Activated T-helper 1 cell treated with Interleukin-2 at 50 U/mL for 16 hours (primary cell): ENCODE results near the gene ATG101.
"Not testable (repeated sequence)": the region's sequence is repeated elsewhere in the genome, so short reads cannot be mapped to it uniquely, and the experiment has no call there.

Source experiments
- DNase-seq: peaks from one replicate; pipeline ENCODE4 v3.0.0-alpha.2; 2020; ENCODE audit warnings: low read depth

The ATG101 gene

DNA sequence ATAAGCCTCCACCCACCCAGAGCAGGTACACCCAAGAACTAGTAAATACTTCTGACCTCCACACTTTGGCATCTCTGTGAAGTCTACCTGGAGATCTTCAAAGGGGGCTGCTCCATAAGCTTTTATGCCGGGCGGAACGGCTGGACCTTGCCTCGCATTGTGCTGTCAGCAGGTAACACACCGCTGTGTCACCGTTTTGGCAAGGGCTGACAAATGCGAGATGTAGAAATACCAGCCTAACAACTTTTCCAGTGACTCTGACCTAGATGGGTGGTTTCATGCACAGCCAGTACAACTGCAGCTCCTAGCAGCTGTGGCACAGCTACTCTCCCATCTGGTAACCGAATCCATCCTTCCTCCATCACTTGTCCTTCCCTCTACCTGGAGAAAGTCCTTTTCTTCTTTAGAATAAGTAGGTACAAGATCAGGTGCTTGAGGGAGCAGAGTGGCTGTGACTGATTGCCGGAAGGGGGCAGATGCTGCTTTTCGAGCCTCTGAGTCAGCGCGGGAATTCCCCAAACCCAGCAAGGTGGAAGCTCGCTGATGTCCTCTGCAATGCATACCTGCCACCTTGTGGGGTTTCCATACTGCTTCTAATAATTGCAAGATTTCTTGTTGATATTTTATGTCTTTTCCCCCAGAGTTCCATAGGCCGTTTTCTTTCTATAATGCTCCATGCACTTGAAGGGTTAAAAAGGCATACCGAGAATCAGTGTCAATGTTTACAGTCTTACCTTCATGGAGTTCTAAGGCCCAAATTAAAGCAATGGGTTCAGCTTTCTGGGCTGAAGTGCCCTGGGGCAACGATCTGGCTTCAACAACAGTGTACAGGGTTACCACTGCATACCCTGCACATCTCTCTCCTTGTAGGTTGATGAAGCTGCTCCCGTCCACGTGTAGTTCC, 46.7 kb downstream of the ATG101 start:
- peak; percentile 50 for DNase-seq

DNA sequence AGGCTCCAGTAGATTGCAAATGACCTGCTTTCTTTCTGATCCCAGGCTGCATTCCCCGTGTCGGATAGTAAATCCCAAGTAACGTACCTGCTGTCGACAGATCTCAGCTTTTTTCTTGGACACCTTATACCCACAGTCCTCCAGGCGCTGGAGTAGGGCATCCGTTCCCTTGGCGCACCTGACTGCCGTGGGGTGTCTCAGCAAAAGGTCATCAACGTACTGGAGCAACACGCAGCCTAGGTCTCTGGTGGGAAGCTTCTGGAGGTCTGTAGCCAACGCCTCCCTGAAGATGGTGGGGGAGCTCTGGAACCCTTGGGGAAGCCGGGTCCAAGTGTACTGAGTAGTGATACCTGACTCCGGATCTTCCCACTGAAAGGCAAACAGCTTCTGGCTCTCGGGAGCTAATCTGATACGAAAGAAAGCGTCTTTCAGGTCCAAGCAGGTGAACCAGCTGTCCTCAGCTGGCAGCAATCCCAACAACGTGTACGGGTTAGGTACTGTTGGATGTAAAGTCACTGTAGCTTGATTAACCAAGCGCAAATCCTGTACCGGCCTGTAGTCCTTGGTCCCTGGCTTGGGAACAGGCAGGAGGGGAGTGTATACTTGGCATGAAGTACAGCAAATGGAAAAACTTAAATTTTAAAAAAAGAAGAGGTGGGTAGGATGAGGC, 48.2 kb downstream of the ATG101 start:
- not testable (repeated sequence) for DNase-seq

GRCh38 chr12:52119398-52120254, 49.8 kb downstream of the ATG101 start:
- no peak for DNase-seq

GRCh38 chr12:52120951-52121823, 51.4 kb downstream of the ATG101 start:
- no peak for DNase-seq

- peak; percentile 39 for DNase-seq
Observed at GRCh38 chr12:52121824-52122539, 52.2 kb downstream of the ATG101 start.

GRCh38 chr12:52122540-52122871, 52.7 kb downstream of the ATG101 start:
- DNase-seq: no peak

GRCh38 chr12:52122904-52123303, 53.1 kb downstream of the ATG101 start:
- no peak for DNase-seq

DNA sequence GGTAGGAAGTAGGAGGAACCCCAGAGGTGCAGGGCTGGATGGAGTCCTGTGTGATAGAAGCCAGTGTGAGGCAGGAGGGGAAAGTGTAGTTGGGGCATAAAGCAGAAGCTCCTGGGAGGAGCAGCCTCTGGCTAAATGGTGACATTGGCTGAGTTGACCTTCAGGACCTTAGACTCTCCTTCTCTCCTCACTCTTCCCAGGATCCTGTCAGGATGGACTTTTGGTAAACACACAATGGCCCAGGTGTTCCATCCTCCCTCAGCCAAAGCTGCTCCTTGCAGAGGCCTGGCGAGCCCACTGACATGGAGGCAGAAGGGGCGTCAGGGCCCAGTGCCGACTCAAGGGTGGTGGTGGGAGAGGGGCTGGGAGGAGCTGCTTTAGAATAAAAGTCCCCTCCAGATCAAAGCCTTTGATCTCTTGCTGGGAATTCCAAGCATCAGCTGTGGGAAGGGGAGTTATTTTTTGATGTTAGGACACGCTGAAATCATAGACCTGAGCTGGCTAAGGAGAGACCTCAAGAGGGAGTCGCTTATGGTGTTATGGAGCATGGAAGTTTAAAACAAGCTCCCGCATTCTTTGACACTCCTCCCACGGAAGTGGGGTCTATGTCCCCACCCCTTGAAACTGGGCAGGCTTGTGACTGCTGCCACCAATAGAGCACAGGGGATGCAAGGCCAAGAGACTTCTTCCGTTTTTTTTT, 53.9 kb downstream of the ATG101 start:
- no peak for DNase-seq

- no peak for DNase-seq
Observed at GRCh38 chr12:52125476-52125900, 55.7 kb downstream of the ATG101 start.

DNA sequence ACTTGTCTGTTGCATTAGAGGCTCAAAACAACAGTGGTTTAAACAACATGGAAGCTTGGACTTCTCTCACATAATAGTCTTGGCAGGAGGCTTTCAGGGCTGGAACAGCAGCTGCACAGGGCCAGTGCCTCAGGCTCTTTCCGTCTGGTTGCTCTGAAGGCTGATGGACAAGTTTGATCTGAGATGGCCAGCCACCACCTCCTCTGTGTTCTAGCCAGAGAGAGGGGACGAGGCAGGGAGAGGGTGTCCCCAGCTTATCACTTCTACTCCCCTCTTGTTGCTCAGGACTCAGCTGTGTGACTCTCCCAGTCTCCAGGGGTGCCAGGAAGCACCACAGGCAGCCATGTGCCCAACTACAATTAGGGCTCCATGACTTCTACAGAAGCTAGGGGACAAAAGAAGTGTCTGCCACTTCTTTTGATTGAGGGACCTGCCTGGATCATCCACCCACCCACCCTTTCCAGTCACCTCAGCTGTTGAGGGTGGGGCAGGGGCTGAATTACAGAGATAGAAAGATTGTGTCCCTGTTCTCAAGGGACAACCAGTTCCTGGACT, 56.3 kb downstream of the ATG101 start:
- no peak for DNase-seq
